ENCODE results near the gene OR2A5. TPM values are rescaled to one million over a fixed set of nuclear protein-coding genes. Genes with fewer than 3 reads are reported as not detected.

The OR2A5 gene
- total and polyA plus RNA-seq, 2 donors from 2014 or later, result not detected

DNA sequence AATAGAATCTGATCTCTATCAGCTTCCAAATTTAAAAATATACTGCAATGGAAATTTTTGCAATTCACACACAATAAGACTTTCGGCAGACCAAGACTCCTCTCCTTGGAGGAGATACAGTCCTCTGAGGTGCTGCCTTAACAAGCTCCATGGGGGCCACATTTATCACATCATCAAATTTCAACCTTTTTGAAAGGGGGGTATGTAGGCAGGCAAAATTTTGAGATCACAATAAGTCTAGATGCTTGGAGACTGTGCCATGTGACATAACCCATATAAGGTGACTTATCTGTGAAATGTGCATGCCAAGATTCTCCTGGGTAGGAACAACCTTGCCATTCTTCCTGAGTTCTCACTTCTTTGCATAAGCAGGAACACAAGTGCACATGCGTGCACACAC, 37.2 kb downstream of the OR2A5 start, which contains the start of gene OR2A12:
OR2A12 (plus strand) TSS at position 301 of the 400 bp plus-strand sequence. CDS start 8,830 bp downstream, outside the sequence.
- no peak for DNase-seq
- H3K9me3 ChIP-seq (ENCODE audit: control insufficient read depth in 2 of 3, insufficient read depth in 1 of 3, low read length in 3 of 3), result peaks cover 0 to 4% (median 0%) of the 10 kb centered on the region in 3 donors

DNA sequence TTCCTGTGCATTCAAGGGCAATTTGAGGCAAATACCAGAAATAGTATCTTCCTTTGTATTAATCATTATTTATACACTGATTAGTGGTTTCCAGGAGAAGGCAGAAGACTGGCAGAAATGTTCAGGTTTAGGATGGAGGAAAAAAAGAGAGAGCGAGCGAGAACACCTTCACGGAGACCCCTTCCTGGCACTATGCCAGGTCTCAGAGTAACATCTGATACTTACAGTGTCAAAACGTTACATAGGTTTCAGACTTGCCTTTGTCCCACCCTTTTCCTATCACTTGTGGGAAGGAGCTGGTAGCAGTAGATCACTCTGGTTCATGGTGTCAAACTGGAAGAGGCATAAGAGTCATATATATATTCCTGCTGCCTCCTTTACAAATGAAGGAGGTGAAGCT, 38.0 kb downstream of the OR2A5 start:
- intact Hi-C loops (cut with DNase I), result no loop called here
- Histone ChIP-seq H3K27me3 (ENCODE audit: control insufficient read depth, insufficient read depth, low read length) (no peaks in the 10 kb centered on the region), H3K9me3 (ENCODE audit: control insufficient read depth in 2 of 3, insufficient read depth in 1 of 3, low read length in 3 of 3) (peaks cover 0 to 4% (median 0%) of the 10 kb centered on the region in 3 donors), H3K9ac (ENCODE audit: low read length in 3 of 3) (no peak overlapping the region), H3K36me3 (ENCODE audit: control insufficient read depth in 2 of 3, insufficient read depth in 3 of 3, low read length in 3 of 3) (no peaks in the 10 kb centered on the region), H3K4me1 (ENCODE audit: control insufficient read depth in 2 of 3, insufficient read depth in 2 of 3, low read depth in 1 of 3, low read length in 3 of 3) (no peaks in the 10 kb centered on the region), H3K4me3 (ENCODE audit: low read length in 3 of 3) (no peak overlapping the region), H3K27ac (ENCODE audit: low read depth in 2 of 2, low read length in 2 of 2) (no peak overlapping the region)
- DNase-seq (no peak), FAIRE-seq (no peak)
- TF ChIP-seq, protein P1, sequence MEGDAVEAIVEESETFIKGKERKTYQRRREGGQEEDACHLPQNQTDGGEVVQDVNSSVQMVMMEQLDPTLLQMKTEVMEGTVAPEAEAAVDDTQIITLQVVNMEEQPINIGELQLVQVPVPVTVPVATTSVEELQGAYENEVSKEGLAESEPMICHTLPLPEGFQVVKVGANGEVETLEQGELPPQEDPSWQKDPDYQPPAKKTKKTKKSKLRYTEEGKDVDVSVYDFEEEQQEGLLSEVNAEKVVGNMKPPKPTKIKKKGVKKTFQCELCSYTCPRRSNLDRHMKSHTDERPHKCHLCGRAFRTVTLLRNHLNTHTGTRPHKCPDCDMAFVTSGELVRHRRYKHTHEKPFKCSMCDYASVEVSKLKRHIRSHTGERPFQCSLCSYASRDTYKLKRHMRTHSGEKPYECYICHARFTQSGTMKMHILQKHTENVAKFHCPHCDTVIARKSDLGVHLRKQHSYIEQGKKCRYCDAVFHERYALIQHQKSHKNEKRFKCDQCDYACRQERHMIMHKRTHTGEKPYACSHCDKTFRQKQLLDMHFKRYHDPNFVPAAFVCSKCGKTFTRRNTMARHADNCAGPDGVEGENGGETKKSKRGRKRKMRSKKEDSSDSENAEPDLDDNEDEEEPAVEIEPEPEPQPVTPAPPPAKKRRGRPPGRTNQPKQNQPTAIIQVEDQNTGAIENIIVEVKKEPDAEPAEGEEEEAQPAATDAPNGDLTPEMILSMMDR (IDR thresholded peaks at IDR 0.05; ENCODE audit: borderline replicate concordance, extremely low read depth, insufficient read depth), result no peak

More for the DNA sequence above, 37.2 kb downstream of the OR2A5 start, which contains the start of gene OR2A12:
- intact Hi-C loops (cut with DNase I), result no loop called here
- Histone ChIP-seq H3K36me3 (ENCODE audit: control insufficient read depth in 2 of 3, insufficient read depth in 3 of 3, low read length in 3 of 3) (no peaks in the 10 kb centered on the region), H3K9ac (ENCODE audit: low read length in 3 of 3) (no peak within 1 kb of the TSS), H3K27ac (ENCODE audit: low read depth in 2 of 2, low read length in 2 of 2) (no peak within 1 kb of the TSS), H3K27me3 (ENCODE audit: control insufficient read depth, insufficient read depth, low read length) (no peaks in the 10 kb centered on the region), H3K4me3 (ENCODE audit: low read length in 3 of 3) (no peak within 1 kb of the TSS), H3K4me1 (ENCODE audit: control insufficient read depth in 2 of 3, insufficient read depth in 2 of 3, low read depth in 1 of 3, low read length in 3 of 3) (no peaks in the 10 kb centered on the region)
- TF ChIP-seq, protein P1 (IDR thresholded peaks at IDR 0.05; ENCODE audit: borderline replicate concordance, extremely low read depth, insufficient read depth), result no peak
- FAIRE-seq, result no peak

DNA sequence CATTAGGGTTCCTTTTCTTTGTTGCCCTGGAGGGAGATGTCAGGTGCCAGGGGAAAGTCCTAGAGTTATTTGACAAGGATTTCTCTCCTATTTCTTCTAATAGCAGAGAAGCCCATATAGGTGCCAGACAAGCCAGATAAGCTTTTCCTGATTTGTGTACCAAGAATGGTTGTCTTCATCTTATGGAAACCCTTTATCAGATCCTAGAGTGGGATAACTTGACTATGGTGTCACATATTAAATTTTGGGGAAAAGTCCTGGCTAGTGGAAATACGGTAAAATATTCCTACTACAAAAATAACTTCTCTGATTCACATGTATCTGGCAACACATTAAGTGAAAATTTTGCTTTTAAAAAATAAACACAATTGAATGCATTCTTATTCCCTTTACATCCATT, 38.5 kb downstream of the OR2A5 start:
- Histone ChIP-seq H3K9me3 (ENCODE audit: control insufficient read depth in 2 of 3, insufficient read depth in 1 of 3, low read length in 3 of 3) (peaks cover 0 to 4% (median 0%) of the 10 kb centered on the region in 3 donors), H3K36me3 (ENCODE audit: control insufficient read depth in 2 of 3, insufficient read depth in 3 of 3, low read length in 3 of 3) (no peaks in the 10 kb centered on the region), H3K27me3 (ENCODE audit: control insufficient read depth, insufficient read depth, low read length) (no peaks in the 10 kb centered on the region), H3K4me1 (ENCODE audit: control insufficient read depth in 2 of 3, insufficient read depth in 2 of 3, low read depth in 1 of 3, low read length in 3 of 3) (no peaks in the 10 kb centered on the region), H3K4me3 (ENCODE audit: low read length in 3 of 3) (no peak overlapping the region), H3K27ac (ENCODE audit: low read depth in 2 of 2, low read length in 2 of 2) (no peak overlapping the region), H3K9ac (ENCODE audit: low read length in 3 of 3) (no peak overlapping the region)
- TF ChIP-seq, protein P1 (IDR thresholded peaks at IDR 0.05; ENCODE audit: borderline replicate concordance, extremely low read depth, insufficient read depth), result no peak
- intact Hi-C loops (cut with DNase I), result no loop called here
- FAIRE-seq (no peak), DNase-seq (no peak)

DNA sequence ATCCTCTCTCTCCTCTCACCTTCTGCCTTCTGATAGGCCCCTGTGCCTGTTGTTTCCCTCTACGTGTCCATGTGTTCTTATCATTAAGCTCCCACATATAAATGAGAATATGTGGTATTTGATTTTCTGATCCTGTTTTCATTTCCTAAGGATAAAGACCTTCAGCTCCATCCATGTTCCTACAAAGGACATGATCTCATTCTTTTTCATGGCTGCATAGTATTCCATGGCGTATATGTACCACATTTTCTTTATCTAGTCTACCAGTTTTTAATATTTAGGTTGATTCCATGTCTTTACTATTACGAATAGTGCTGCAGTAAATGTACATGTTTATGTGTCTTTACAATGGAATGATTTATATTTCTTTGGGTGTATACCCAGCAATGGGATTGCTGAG, 41.9 kb downstream of the OR2A5 start:
- Histone ChIP-seq H3K36me3 (ENCODE audit: control insufficient read depth in 2 of 3, insufficient read depth in 3 of 3, low read length in 3 of 3) (no peaks in the 10 kb centered on the region), H3K27ac (ENCODE audit: low read depth in 2 of 2, low read length in 2 of 2) (no peak overlapping the region), H3K9ac (ENCODE audit: low read length in 3 of 3) (no peak overlapping the region)

More for the DNA sequence above, 41.9 kb downstream of the OR2A5 start:
- Histone ChIP-seq H3K4me1 (ENCODE audit: control insufficient read depth in 2 of 3, insufficient read depth in 2 of 3, low read depth in 1 of 3, low read length in 3 of 3) (no peaks in the 10 kb centered on the region), H3K4me3 (ENCODE audit: low read length in 3 of 3) (no peak overlapping the region), H3K9me3 (ENCODE audit: control insufficient read depth in 2 of 3, insufficient read depth in 1 of 3, low read length in 3 of 3) (peaks cover 0 to 4% (median 0%) of the 10 kb centered on the region in 3 donors), H3K27me3 (ENCODE audit: control insufficient read depth, insufficient read depth, low read length) (no peaks in the 10 kb centered on the region)
- intact Hi-C loops (cut with DNase I), result no loop called here
- DNase-seq (no peak), FAIRE-seq (no peak)
- TF ChIP-seq, protein P1 (IDR thresholded peaks at IDR 0.05; ENCODE audit: borderline replicate concordance, extremely low read depth, insufficient read depth), result no peak

Measured in kidney (tissue), 14 donors.